Stimulated activated CD4-positive, alpha-beta T cell treated with anti-CD3 and anti-CD28 coated beads, Interleukin-12 subunit alpha, Interleukin-12 subunit beta, amount 100 ng/mL, for 24 hours (primary cell): ENCODE results near the gene ADCY5.

ENCODE experiments used
- DNase-seq, 2 experiments: peaks; one replicate each; pipeline ENCODE4 v3.0.0-alpha.2; 2020; ENCODE audit warnings: low read depth in 2 of 2

The ADCY5 gene

DNA sequence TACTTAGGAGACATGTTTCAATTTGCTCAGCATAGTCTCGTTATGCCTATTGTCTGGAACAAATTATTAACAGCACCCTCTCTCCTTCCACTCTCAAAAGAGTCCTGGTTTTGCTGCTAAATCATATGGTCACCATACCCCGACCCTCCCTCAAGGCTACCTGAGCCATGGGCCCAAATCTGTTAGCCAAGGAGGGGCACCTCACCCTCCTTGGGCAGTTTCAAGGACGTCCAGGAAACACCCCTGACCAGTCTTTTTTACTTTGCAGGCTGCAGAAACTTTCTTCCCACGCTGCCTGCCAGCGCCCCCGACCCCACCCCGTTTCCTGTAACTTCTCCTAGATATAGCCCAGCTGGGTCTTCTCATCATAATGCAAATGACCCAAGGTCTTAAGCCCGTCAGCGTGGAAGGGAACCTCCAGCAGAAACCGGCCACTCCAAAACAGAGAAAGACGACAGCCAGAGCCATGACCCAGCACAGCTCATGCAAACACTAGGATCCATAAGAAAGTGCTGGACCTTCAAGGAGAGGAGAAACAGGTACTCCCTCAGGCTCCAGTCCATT, 62.3 kb downstream of the ADCY5 start:
- DNase-seq, result no peak

DNA sequence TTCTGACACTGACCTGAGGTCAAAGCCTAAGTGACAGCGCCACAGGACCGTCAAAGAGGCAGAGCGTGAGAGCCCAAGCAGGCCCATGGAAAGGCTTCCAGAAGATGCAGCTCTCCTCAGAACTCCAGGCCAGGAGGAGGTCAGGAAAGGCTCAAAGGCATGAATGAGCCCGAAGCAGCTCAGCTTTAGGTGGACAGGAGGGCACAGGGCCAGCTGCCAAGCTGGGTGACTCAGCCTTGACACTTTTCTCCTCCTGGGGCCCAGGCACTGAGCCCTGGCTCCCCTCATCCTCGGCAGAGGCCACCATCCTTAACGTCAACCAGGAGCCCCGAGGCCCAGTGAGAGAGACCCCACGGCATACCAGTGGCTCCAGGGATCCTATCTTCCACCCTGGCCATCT, 62.9 kb downstream of the ADCY5 start:
- DNase-seq, result no peak

DNA sequence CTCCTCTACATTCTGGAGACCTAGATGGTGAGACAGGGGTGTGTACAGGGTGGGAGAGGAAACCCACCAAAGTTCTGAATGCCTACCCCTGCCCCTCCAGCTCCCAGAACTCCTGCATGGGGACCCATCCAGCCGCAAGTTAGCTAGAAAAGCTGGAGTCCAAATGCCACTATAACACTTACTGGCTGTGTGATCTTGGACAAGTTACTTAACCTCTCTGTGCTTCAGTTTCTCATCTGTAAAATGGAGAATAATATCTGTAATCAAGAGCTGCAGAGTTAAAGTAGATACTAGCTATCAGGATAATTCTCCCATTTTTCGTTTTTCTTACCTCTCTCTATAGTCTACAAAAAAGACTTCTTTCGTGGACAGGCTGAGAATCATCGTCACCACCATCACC, 63.4 kb downstream of the ADCY5 start:
- no peak for DNase-seq

DNA sequence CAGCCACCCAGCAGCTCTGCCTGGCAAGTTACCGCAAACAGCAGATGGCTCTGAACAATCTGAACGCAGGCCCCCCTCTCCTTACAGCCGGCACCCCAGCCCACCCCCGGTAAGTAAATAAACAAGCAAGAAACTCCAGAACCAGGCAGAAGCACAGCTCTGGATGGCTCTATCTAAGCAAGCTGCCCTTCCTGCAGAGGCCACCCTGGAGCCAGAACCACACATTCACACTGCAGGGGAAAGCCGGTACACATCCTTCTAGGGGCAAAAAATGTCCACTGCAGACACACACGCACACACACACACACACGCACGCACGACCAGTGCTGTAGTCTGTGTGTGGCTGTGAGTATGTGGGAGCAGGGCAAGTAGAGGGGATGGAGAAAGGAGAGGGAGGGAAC, 63.9 kb downstream of the ADCY5 start:
- no peak for DNase-seq

DNA sequence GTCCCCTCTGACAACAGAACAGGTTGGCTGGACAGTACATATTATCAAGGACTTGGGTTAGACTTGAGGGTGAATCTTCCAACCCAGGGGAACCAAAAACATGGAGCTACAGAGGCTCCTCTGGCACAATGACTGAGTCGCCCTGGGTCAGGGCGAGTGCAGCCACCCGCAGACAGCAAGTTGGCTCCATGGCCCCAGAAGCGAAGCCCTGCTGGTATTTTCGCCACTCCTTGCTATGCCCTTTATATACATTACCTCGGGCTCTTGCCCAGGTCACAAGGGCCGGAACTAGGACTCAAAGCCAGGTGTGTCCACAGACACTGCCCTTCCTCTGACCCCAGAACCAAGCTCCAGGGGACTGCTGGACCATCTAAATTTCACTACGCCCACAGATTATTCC, 64.6 kb downstream of the ADCY5 start:
- no peak for DNase-seq

DNA sequence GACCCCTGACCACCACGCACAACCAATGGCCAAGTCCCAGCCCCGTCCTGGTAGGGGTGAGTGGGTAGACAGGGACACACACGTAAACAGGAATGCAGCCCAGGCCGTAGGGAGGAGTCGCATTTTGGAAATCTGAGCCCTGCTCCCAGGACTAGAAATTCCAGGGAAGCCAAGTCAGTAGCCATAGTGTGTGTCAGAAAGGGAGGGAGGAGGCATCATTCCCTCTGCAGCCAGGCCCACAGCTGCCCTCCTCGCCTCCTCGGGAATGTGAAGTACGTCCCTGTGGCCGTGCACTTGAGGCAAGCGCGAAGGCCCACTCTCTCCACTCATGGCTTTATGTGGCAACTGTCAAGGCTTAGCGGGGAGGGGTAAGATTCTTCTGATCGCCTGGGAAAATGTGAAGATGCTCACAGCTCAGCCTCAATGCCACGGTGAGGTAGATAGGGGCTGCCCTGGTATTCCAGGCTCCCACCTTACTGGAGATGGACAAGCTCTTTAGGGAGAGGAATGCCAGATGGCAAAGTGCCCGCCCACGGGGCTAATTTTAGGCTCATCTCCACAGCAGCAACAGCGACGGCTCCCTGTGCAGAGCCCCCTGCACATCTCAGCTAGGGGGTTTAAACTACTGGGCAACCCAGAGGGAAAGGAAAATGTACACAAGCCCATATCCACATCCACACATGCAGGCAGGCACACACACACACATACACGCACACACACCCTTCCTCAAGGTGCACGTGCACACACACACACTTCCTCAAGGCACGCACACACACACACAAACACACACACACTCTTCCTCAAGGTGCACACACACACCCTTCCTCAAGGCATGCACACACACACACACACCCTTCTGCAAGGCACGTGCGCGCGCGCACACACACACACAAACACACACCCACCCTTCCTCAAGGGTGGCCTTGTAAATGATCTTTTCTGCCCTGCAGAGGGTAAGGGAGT, 65.5 kb downstream of the ADCY5 start:
- DNase-seq, result no peak

DNA sequence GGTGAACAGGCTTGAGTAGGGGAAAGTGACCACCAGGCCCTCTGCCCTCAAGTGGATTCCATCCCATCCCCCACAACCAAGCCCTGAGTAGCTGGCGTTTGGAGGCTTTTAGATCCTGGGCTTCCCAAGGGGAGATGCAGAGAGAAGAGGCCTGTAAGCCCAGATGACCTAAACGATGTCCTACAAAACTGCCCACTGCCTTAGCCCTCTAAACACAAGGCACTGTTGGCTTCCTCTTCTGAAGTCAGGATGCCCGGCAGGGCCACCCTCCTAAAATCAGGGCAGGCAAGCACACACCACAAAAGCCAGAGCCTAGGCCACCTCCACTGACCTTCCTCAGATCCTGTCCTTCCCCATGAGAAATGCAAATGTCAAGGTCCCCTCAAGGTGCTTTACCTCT, 68.6 kb downstream of the ADCY5 start:
- DNase-seq, result no peak

DNA sequence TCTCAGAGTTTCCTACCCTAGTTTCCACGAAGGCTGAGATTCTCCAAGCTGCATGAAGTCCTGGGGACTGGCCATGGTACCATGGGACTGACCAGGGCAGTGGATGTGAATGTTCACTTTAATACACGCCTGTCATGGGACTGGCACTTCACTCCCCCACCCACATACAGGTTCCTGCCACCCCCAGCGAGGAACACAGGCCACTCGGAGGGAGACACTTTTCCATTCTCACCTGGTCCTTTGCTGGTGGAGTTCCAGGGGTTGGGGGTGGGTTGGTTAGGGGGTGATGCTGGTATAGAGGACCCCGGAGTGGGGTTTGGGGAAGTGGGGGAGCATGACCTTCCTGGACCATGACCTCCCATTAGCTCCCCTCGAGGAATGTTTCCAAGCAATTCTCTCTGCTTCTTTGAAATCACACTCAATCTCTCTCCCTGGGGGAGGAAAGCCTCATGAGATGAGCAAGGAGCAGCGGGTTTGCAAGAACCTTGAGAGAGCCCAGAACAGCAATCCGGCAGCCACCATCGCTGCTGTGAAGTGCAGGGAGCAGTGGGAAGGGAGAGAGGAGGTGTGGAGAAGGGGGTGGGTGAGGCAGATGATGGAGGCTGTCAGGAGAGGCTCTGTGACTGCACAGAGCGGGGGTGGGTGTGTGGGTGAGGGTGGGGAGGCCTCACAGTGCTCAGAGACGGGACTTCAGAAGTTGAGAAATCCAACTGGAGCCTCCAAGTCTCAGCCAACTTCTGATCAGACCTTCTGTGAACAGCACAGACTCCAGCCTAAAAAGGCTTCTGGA, 69.7 kb downstream of the ADCY5 start:
- no peak for DNase-seq

DNA sequence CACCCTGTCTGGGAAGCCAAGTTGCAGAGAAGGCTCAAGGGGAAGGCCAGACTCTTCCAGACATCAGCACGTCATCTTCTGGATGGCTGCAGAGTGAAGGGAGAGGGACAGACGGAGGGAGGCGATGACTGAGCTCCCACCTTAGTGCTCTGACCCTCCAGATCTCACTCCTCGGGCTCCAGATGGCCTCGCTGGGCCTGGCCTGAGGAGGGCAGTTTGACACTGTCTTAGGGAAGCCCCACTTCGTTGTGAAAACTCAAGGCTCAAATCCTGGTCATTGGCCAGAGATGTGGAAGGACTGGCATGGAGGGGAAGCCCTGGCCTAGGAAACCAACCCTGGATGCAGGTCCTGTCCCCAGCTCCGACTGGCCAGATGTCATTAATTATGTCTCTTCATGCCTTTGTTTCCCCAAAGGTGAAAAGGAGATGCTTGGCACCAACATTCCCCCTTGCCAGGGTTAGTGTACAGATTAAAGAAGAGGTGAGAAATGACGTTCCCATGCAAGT, 70.4 kb downstream of the ADCY5 start:
- no peak for DNase-seq

DNA sequence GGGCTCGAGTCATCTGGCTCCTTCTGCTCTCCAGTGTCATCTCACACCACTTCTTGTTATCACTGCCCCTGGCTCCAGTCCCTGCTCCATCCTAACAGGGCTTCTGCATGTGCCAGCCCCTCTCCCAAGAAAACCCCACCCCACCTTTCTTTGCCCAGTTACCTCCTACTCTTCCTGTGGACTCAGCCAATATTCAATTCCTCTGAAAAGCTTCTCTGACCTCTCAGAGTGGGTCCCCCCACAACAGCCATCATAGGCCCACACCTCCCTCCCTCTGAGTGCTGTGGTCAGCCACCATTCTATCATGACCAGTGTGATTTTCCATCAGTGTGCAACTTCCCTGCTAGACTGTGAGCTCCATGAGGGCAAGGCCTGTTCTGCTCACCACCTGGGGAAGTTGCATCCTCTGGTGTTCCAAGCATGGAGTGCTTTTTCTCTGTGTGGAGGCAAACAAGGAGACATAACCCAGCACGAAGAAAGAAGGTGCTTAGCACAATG, 71.6 kb downstream of the ADCY5 start:
- no peak for DNase-seq

DNA sequence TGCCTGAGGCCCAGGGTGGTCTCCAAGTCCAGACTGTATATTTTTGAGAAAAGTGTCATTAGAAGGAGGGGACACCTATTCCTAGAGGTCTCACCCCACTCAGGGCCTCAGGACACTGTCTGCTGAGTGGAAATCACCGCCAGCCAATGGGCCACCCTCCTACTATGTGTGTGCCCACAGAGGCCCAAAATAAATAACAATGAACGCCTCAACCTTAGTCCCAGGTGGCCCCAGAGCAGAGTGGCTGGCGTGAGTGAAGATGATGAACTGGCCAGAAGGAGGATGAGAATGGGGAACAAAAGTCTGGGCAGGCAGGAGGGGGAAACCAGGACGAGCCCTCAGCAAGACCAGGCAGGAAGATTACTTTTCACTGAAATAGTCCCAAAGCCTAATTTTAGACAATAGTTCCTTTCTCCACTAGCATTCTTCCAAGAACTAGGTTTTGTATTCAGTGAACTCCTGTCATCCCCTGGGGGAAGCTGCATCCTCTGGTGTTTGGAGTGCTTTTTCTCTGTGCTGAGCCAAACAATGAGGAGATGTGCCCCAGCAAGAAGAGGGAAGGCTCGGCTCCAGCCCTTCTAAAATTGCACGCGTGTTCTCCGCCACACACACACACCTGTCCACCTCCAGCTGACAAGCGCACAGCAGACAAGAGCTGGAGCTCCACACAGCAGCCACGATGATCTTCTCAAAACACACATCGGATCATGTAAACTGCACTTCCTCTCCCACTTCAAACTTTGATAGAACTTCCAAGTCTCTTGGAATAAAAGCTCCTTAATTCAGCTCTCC, 72.2 kb downstream of the ADCY5 start:
- no peak for DNase-seq

DNA sequence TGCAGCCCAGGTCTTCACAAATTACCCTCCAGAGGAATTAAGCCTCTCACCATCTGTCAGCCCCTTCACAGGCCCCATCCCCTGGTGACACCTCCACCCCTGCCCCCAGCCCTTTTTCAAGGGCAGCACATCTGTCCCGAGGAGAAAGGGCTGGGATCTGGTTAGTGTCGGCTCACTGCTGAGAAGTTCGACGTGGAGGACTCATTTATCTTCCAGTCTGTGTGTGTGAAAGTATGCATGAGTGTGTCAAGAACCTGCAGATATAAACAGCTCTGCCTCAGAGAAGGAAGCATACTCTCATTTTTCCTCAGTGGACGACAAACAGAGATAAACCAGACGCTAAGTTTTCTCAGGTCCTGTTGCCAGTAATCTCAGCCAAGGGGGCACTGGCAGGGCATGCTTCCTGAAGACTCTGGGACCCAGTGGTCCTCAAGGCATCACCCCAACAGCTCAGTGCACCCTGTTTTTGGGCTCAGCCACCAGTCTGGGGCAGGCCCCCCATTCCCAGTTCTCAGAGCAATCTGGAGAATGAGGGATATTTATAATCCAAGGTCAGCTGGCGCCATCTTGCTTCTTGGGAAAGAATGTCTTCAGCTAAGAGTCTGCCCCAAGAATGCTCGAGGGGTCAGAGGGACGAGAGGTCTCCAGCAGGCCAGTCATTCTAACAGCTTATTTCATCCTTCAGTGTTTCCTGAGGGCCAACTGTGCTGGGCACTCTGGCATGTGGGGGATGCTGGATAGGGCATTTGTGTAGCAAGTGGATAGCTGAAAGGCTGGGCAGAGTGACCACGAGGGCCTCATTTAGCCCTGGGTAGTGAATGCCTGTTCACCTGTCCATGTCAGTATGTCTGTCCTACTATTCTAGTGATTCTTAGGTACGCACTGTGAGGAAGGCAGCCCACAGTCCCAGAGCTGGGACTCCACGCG, 73.6 kb downstream of the ADCY5 start:
- no peak for DNase-seq

DNA sequence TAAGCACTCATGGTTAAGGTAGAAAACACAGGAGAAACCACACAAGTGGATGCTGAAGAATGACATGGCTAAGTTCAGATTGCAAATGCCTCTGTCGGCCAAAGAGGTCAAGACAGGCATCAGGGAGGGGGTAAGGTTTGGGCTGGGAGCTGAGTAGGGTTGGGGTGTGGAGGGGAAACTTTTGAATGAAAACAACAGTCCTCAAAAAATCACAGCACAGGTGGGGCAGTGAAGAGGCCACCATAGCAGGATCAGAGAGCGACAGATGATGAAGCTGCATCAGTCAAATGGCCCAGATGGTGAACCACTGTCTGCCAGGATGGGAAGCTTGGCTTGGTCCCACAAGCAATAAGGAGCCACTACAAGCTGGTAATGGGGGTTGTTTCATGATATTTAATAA, 74.9 kb downstream of the ADCY5 start:
- no peak for DNase-seq

DNA sequence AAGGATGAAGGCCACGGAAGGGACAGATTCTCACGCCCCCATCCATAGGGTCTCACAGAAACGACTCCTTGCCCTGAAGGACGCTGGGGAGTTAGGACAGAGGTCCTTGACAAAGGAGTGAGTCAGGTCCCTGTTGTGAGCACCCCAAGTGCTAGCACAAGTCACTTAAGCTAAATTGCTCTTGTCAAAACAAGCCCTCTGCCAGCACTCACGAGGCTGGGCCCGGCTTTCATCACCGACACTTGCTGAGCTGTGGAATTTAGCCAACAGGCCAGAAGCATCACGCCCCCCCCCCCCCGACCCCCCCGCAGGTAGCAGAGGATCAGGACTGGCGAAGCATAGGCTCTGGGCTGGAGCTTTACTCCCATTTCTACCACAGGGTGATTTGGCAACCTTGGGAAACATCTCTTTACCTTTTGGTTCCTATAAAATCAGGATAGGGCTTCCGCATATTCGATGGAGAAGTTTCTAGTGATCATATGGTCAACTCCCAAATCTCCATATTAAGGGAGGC, 75.4 kb downstream of the ADCY5 start:
- no peak for DNase-seq

DNA sequence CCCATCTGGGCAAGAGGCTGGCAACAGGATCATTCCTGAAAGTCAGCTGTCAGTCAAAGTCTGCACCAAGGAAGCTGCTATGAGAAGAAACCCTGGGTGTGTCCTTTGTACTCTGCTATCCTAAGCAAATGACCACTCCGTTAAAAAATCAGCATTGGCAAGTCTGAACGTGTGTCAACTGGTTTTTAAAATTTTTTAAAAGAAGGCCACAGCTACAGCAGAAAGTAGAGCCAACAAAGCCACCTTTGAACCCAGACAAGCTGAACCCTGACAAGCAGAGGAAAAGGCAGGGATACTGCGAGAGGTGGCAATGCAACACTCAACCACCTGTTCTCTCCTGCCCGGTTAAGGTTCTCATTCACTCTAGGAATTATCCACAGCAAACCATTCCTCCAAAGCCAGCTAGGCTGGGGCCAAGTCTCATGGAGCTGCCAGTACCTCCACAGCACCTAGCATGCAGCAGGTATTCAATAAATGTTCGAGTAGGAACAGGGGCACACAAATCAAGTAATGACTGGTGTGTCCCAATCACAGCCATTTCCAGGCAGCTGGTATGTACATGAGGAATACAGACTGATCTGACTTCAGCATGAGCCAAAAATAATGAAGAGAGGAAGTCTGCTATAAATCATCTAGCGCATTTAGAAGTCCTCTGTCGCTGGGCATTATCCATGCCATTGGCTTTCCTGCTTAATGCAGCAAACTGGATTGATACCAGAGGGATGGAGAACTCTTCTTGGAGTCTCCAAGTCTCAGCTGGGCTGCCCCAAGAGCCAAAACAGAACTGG, 76.0 kb downstream of the ADCY5 start:
- DNase-seq, result no peak

DNA sequence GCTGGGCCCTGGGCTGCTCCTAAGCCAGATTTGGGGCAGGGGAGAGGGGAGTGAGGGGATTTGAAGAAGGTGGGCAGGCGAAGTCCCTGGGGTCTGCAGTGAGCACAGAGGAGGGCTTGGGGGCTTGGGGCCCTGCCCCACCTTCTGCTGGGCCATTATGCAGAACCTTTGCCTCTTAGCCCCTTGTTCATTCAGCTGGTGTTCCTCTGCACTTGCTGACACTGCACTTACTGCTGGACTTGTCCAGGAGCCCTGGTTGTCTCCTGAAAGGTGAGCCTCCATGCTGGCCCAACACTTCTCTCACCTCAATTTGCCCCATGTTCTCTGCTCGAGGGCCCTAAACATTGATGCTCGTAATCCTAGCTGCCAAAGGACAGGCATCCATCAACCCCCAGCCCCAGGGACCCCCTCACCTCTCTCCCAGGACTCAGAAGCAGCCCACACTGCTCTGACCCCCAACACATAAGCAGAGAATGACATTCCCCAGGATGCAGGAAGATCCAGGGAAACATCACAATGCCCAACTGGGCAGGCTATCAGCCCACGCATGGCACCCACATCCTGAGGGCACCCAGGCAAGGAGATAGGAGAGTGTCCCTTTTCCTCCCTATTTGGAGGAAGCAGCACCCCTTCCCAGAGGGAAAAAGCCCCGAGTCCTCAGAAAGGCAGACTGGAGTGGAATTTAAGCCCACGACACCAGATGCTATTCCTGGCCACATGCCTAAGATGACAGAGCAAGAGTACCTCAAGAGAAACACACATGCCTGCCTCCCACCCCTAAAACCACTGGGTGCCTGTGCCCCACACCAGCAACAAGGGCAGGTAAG, 76.8 kb downstream of the ADCY5 start:
- no peak for DNase-seq

DNA sequence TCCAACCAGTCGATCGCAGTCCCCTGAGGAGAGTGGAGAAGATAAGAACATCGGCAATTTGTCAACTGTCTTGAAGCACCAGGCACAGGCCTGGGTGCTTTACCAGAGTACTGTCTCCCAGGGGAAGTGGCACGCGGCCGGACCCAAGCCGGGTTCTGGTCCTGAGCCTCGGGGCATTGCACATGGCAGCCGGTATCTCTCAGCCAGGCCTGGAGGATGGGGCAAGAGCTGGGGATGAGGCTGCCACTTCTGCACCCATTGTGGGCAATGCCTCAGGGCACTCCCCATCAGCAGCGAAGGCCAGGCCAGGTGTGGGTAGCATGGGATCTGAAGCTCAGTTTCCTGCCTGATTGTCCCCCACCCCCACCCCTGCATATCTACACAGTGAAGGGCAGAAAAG, 77.5 kb downstream of the ADCY5 start:
- no peak for DNase-seq

DNA sequence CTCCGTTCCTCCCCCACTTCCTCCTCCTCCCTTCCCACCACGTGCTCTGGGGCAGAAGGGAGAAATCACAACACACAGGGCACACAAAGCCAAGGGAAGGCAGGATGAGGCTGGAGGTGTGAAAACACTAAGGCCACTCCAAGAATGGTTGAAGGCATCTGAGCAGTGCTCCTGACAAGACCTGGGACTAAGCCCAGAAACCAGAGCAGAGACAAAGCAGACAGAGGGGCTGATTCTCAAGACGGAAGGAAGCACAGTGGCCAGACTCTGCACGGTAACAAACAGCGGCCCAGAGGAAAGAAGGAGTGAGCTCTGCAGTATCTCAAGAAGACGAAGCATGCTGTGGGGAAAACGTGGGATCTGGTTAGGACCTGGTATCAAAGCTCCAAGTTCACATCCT, 78.1 kb downstream of the ADCY5 start:
- no peak for DNase-seq
